GM12873 (cell line): ENCODE results near the gene KIF23.

Source experiments
- CTCF ChIP-seq: IDR thresholded peaks from 2 replicates; pipeline ENCODE4 v1.5.1; 2012; ENCODE audit warnings: low read depth, mild to moderate bottlenecking, moderate library complexity, low read length, control low read depth; ENCODE audit not compliant: insufficient read depth; ENCODE audit errors: missing control alignments

KIF23 gene

GRCh38 chr15:69489073-69489571 is 75.0 kb downstream of the KIF23 start:
- no peak for TF ChIP-seq CTCF

- TF ChIP-seq CTCF = no peak
Observed at GRCh38 chr15:69490356-69491037, 76.3 kb downstream of the KIF23 start.

GRCh38 chr15:69491038-69491505 is 76.9 kb downstream of the KIF23 start:
- no peak for TF ChIP-seq CTCF

- no peak for TF ChIP-seq CTCF
Observed at GRCh38 chr15:69493406-69493805, 79.3 kb downstream of the KIF23 start.

- TF ChIP-seq CTCF = no peak
Observed at GRCh38 chr15:69496001-69496400, 81.9 kb downstream of the KIF23 start.

- no peak for TF ChIP-seq CTCF
Observed at GRCh38 chr15:69497076-69497475, 82.9 kb downstream of the KIF23 start.

- TF ChIP-seq CTCF = no peak
Observed at GRCh38 chr15:69497667-69498066, 83.5 kb downstream of the KIF23 start.
